ENCODE measurements around the gene PNPLA8.
"Not testable (repeated sequence)": the region's sequence is repeated elsewhere in the genome, so short reads cannot be mapped to it uniquely, and the experiment has no call there.

The PNPLA8 gene

DNA sequence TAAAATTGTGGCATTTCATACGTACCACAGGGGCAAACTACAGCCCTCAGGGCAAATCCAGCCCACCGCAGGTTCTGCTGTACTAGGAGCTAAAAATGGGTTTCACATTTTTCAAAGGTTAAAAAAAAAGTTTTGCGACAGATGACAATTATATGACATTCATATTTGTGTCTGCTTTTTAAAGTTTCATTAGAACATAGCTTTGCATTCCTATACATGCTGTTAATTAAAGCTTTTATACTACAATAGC is 758 bp upstream of the PNPLA8 start:
- no peak for DNase-seq

DNA sequence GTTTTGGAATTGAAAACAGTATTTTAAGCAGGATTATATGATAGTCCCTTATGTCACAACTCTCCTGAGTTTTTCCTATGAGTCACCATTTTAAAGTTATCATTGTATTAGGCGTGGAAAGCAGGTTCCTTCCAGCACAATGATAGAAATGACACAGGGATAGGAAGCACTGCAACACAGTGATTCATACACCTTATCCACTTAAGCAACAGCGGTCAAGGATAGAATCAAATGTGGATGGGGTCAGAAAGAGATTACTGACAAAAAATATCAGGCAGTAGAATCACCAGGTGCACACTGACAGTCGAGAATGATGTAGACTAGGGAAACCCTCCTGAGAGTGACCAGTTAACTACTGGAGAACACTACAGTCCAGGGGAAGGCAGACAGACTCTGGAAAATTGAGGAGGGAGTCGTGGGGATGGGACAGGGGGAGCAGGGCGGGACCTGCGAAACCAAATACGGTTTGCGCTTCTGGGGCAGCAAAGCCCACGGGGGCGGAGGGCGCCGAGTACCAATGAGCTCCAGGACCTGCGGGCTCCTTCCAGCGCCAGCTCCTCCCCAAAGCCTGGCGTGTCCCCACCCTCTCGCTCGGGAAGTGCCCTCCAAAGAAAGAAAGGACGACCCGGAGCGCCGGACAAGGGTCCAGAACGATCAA is 479 bp downstream of the PNPLA8 start:
- DNase-seq: peak; percentile 89 to 97

DNA sequence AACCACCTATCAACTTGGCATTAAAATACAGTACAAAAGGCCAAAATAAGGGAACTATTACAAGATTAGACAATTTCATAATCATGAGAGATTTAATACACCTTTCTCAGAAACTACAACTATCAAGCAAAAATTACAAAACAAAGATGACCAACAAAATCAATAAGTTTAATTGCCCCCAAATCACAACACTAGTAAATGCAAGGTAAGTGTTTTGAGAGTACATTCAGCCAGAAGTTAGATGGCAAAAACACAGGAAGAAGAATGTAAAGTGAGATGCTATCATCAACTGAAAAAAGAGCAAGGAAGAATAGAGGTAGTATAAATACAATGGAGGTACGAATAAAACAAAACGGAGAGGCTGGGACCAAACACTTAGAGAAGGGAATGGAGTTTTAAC is 3.2 kb downstream of the PNPLA8 start:
- no peak for DNase-seq

GRCh38 chr7:108517951-108518350 is 8.0 kb downstream of the PNPLA8 start:
- DNase-seq: no peak

DNA sequence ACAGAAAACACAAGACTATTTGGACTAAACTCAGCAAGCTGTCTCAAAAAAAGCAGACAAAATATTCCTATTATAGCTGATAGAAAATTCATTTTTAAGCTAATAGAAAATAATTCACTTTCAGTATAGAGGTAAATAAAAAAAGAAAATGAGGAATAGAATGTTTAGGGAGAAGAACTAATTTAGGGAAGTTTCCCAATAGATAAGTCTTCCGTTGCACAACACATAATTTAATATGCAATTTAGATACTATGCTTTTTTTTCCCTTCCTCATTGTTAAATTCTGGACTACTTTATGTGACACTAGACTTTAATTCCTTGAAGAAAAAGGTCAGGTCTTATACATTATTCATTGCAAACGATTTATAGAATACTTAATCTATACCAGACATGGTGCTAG is 10.3 kb downstream of the PNPLA8 start:
- DNase-seq: no peak

- no peak for DNase-seq
Measured at GRCh38 chr7:108515013-108515412, 10.9 kb downstream of the PNPLA8 start.

- no peak for DNase-seq
Measured at GRCh38 chr7:108511939-108512338, 14.0 kb downstream of the PNPLA8 start.

- not testable (repeated sequence) for DNase-seq
Measured at GRCh38 chr7:108504576-108504975, 21.4 kb downstream of the PNPLA8 start.

GRCh38 chr7:108503112-108504026 is 22.6 kb downstream of the PNPLA8 start:
- DNase-seq: no peak

GRCh38 chr7:108499566-108499965 is 26.4 kb downstream of the PNPLA8 start:
- no peak for DNase-seq

GRCh38 chr7:108498481-108498880 is 27.5 kb downstream of the PNPLA8 start:
- DNase-seq: no peak

GRCh38 chr7:108497082-108497725 is 28.7 kb downstream of the PNPLA8 start:
- peak; percentile 59 to 80 for DNase-seq

- DNase-seq: no peak
Measured at GRCh38 chr7:108492742-108493141, 33.2 kb downstream of the PNPLA8 start.

DNA sequence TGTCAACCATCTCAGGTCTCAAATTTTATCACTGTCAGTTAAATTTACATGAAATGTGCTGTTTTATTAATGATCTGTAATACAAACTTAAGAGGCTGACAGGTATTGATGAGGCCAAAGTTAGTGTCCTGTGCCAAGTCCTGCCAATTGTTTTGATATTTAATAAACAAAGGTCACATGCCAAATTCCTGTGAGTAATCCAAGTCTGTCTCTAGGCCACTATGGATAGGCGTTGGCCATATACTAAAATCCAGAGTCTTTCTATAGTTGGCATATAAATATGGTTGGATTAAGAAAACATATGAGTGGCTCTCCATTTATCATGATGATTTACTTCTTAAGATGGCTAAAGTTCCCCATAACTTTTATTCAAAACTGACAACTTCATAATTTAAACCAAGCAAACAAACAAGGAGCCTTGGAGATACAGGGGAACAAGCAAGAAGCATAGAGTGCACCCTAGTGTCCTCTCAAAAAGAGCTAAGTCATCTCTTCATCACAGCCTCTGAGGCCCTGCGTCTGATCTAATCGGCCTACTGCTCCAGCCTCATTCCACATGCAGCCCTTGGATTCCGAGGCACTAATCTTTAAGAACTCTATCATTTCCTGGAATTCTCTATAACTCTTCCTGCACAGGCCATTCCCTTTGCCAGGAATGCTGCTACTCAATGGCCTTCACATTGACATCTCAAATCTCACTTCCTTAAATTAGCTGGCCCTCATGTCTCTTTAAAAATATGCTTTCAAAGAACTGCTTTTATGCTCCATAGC is 37.0 kb downstream of the PNPLA8 start:
- DNase-seq: no peak

DNA sequence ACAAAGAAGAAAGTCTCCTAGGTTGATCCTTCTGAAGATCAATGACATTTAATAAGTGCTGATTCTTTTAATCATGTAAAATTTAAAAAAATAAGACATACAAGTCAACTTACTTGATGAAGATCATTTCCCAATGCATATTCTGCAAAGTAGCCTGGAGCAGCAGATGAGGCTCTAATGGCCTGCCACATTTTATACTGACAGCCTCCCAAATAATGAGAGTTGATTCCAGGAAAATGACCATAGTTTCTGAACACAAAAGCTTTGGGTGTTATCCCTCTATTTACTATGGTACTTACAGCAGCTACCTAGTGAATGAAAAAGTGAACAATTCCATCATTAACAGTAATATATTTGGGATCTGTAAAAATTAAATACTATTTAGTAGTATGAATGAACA is 38.3 kb downstream of the PNPLA8 start:
- DNase-seq: no peak

DNA sequence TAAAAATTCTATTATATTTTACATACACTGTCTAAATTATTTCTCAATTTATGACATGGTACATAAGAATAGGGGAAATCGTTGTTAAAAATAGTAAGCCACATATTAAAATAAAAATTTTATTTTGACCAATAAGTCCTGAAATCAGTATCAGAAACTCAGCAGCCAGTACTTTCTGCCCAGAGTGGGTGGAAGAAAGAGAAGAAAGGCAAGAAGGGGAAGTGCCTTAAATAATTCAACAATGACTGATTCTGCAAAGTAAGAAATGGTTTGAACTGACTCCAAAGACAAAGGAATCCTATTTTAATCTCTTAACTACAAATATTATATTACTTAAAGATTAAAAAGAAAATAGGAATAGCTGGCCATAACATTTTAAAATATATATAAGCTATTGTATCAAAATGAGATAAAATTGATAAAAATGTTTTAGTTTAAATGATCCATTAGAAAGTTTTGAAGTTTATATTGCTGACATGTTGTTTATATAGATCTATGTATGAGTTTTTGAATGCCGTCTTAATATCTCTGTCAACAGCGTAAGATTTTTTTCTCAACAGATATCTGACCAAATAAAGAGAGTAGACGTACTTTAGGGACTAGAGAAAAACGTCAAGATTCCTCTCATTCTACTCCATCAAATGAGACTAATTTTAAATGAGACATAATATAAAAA is 39.5 kb downstream of the PNPLA8 start:
- no peak for DNase-seq

GRCh38 chr7:108484137-108484536 is 41.8 kb downstream of the PNPLA8 start:
- no peak for DNase-seq

- DNase-seq: no peak
Measured at GRCh38 chr7:108480311-108480710, 45.6 kb downstream of the PNPLA8 start.

- no peak for DNase-seq
Measured at GRCh38 chr7:108479751-108480150, 46.2 kb downstream of the PNPLA8 start.

- no peak for DNase-seq
Measured at GRCh38 chr7:108479118-108479517, 46.8 kb downstream of the PNPLA8 start.

GRCh38 chr7:108468246-108468645 is 57.7 kb downstream of the PNPLA8 start:
- no peak for DNase-seq

DNA sequence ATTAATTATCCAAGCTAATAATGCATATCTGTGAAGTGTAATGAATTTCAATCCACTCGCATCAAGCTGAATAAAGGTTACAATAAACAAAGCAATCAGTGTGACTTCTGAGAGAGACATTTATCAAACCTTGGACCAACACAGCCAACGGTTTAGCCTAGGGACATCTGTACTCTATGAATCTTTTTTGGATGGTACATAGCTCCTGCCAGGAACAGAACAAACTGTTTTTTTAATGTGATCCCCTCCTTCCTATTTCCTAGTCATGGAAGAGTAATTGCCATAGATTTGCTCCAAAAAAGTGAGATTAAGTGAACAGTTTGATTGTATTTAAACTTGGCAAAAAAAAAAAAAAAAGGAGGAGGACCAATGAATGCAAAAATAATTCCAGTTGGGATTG is 58.5 kb downstream of the PNPLA8 start:
- DNase-seq: no peak

- not testable (repeated sequence) for DNase-seq
Measured at GRCh38 chr7:108466322-108466721, 59.6 kb downstream of the PNPLA8 start.

Measured in NCI-H526 (cell line).